ENCODE data around the gene LRR1. TPM values are rescaled to one million over a fixed set of nuclear protein-coding genes. Genes with fewer than 3 reads are reported as not detected.

The LRR1 gene
- polyA plus RNA-seq, 1 experiment, result 8.6 TPM

GRCh38 chr14:49659526-49660455 is 61.1 kb downstream of the LRR1 start:
- Histone ChIP-seq H3K4me3 (ENCODE audit: low read depth, low read length) (no peak overlapping the region), H3K27me3 (ENCODE audit: control insufficient read depth, insufficient read depth, low read length) (no peaks in the 10 kb centered on the region), H3K36me3 (ENCODE audit: control insufficient read depth, insufficient read depth, low read length) (no peaks in the 10 kb centered on the region)
- DNase-seq (ENCODE audit: low read depth), result no peak
- CTCF ChIA-PET, result interaction anchor here (0.6 to 1.0 kb wide), 2 partner anchors 8 to 9 kb away, joined by 3 to 4 read pairs; no protein-coding TSS in a partner anchor
- no peak for TF ChIP-seq CTCF (IDR thresholded peaks at IDR 0.05; ENCODE audit: insufficient read depth, low read depth, low read length)
- POLR2A ChIA-PET, result no interaction called here

Small RNA genes lying within 50 kb of the gene (small RNA-seq; reads per million reads assigned to genes)
- gene AL139099.3 (ENCODE audit: insufficient read length, low read depth, low replicate concordance) (not detected), gene AL139099.4 (ENCODE audit: insufficient read length, low read depth, low replicate concordance) (not detected), gene RF00019 (ENCODE audit: insufficient read length, low read depth, low replicate concordance) (not detected), gene RNA5SP384 (ENCODE audit: insufficient read length, low read depth, low replicate concordance) (not detected)

Other genes with a start within 250 kb of the LRR1 start
- 3,639 and 4,331 TPM in 2 replicates for gene RPS29, start 12.6 kb upstream of the LRR1 start, polyA plus RNA-seq (2011; rRNA removed)
- gene RPL36AL, start 21.7 kb downstream of the LRR1 start, polyA plus RNA-seq (2011; rRNA removed), result 87.9 and 203 TPM in 2 replicates
- gene MGAT2, start 21.9 kb downstream of the LRR1 start, polyA plus RNA-seq (2011; rRNA removed), result 24.1 and 35.2 TPM in 2 replicates
- 3.6 and 4.2 TPM in 2 replicates for gene DNAAF2, start 36.3 kb downstream of the LRR1 start, polyA plus RNA-seq (2011; rRNA removed)
- gene POLE2, start 89.3 kb downstream of the LRR1 start, polyA plus RNA-seq (2011; rRNA removed), result 3.3 and 5.8 TPM in 2 replicates
- 0.25 and 0.82 TPM in 2 replicates for gene KLHDC1, start 94.2 kb downstream of the LRR1 start, polyA plus RNA-seq (2011; rRNA removed)
- gene KLHDC2, start 169.2 kb downstream of the LRR1 start, polyA plus RNA-seq (2011; rRNA removed), result 47.3 and 66.1 TPM in 2 replicates

All from BJ (cell line).